GM18511 (cell line): ENCODE data around the gene FOXF1.

Experiments
- ATAC-seq: cut with Tn5 transposase; IDR thresholded peaks from one replicate; pipeline ENCODE4 v1.9.1; 2021; ENCODE audit warnings: mild to moderate bottlenecking, moderate library complexity; ENCODE audit not compliant: unreplicated experiment

Gene FOXF1

GRCh38 chr16:86503830-86504229 is 6.5 kb upstream of the FOXF1 start:
- no peak for ATAC-seq

GRCh38 chr16:86504315-86505184 is 5.8 kb upstream of the FOXF1 start:
- ATAC-seq = no peak

- no peak for ATAC-seq
Observed at GRCh38 chr16:86505185-86505898, 5.0 kb upstream of the FOXF1 start.

- no peak for ATAC-seq
Observed at GRCh38 chr16:86505899-86506864, 4.1 kb upstream of the FOXF1 start.

- no peak for ATAC-seq
Observed at GRCh38 chr16:86507173-86508027, 2.9 kb upstream of the FOXF1 start.

GRCh38 chr16:86508028-86508946 is 2.0 kb upstream of the FOXF1 start:
- ATAC-seq = no peak

- ATAC-seq = no peak
Observed at GRCh38 chr16:86508947-86509758, 1.2 kb upstream of the FOXF1 start.

- no peak for ATAC-seq
Observed at GRCh38 chr16:86509759-86510464, 415 bp upstream of the FOXF1 start.

GRCh38 chr16:86511317-86512161 is 1.2 kb downstream of the FOXF1 start:
- no peak for ATAC-seq

GRCh38 chr16:86512301-86512859 is 2.1 kb downstream of the FOXF1 start:
- ATAC-seq = no peak

- ATAC-seq = no peak
Observed at GRCh38 chr16:86512860-86513470, 2.6 kb downstream of the FOXF1 start.

- no peak for ATAC-seq
Observed at GRCh38 chr16:86513471-86514277, 3.3 kb downstream of the FOXF1 start.

- ATAC-seq = no peak
Observed at GRCh38 chr16:86514481-86515376, 4.4 kb downstream of the FOXF1 start.

- no peak for ATAC-seq
Observed at GRCh38 chr16:86515413-86515776, 5.1 kb downstream of the FOXF1 start.
